H1 (cell line): Measurements from ENCODE around the gene RAB8B. TPM values are rescaled to one million over a fixed set of nuclear protein-coding genes. Genes with fewer than 3 reads are reported as not detected.

Experiments
- CTCF ChIA-PET: fragments of 300-600 bp; sonication (Branson Sonifier 250); formaldehyde crosslinking; loops from one replicate; lab custom pipeline; 2021; ENCODE audit not compliant: partially characterized antibody; lab: Charles Lee
- POLR2A ChIA-PET: fragments of 300-600 bp; sonication (Branson Sonifier 250); formaldehyde crosslinking; loops from one replicate; lab custom pipeline; 2021; ENCODE audit warnings: inconsistent platforms; ENCODE audit not compliant: partially characterized antibody; lab: Charles Lee
- DNase-seq, 2 experiments: peaks; one replicate each; pipeline versions ENCODE4 v3.0.0 to v3.0.0-alpha.2; 2010 to 2022; ENCODE audit warnings: low spot score in 2 of 2, low read depth in 1 of 2, mixed read lengths in 1 of 2
- FAIRE-seq: peaks from 2 replicates; lab custom pipeline; 2011; peaks lifted over from hg19 to GRCh38; lab: Jason Lieb, UNC
- H2AFZ ChIP-seq: 2 replicates; pipeline ENCODE4 v1.8.1; 2012; ENCODE audit warnings: low read length, inconsistent platforms
- H2AK5ac ChIP-seq: 2 replicates; pipeline ENCODE4 v1.6.1; 2013; ENCODE audit warnings: low read depth, low read length
- H2BK120ac ChIP-seq: replicated peaks from 2 replicates; pipeline ENCODE3; 2013; ENCODE audit warnings: low read depth, low read length, inconsistent platforms
- H2BK12ac ChIP-seq: 2 replicates; pipeline ENCODE4 v1.6.1; 2013; ENCODE audit warnings: low read depth, low read length
- H2BK15ac ChIP-seq: 2 replicates; pipeline ENCODE4 v1.6.1; 2013; ENCODE audit warnings: low read length
- H2BK20ac ChIP-seq: 2 replicates; pipeline ENCODE4 v1.6.1; 2013; ENCODE audit warnings: low read length
- H2BK5ac ChIP-seq: 2 replicates; pipeline ENCODE4 v1.6.1; 2013; ENCODE audit warnings: low read depth, low read length
- H3K14ac ChIP-seq: 2 replicates; pipeline ENCODE4 v1.6.1; 2013; ENCODE audit warnings: inconsistent platforms; ENCODE audit not compliant: insufficient read length
- H3K18ac ChIP-seq: 2 replicates; pipeline ENCODE4 v1.6.1; 2013; ENCODE audit warnings: low read length; ENCODE audit errors: extremely low read depth
- H3K23ac ChIP-seq: 2 replicates; pipeline ENCODE4 v1.6.1; 2013; ENCODE audit warnings: inconsistent platforms; ENCODE audit not compliant: insufficient read length
- H3K23me2 ChIP-seq: 2 replicates; pipeline ENCODE4 v1.6.1; 2013; ENCODE audit warnings: low read depth, low read length
- H3K27ac ChIP-seq: 2 replicates; pipeline ENCODE4 v1.6.1; 2011; ENCODE audit warnings: low read depth, low read length, inconsistent platforms
- H3K27me3 ChIP-seq, 4 experiments: replicated peaks in 1 of 4; 1 replicate in 1 of 4; 2 replicates in 3 of 4; pipeline versions ENCODE4 v1.6.1 to v1.8.1; 2011 to 2013; ENCODE audit warnings: low read length in 3 of 4, mild to moderate bottlenecking in 3 of 4, inconsistent platforms in 2 of 4, mixed read lengths in 2 of 4, moderate library complexity in 1 of 4; ENCODE audit not compliant: control insufficient read depth in 3 of 4, insufficient read depth in 3 of 4; ENCODE audit errors: extremely low read depth in 1 of 4
- H3K36me3 ChIP-seq, 4 experiments: 2 replicates each; pipeline versions ENCODE4 v1.6.1 to v1.8.1; 2011 to 2013; ENCODE audit warnings: mild to moderate bottlenecking in 4 of 4, low read length in 3 of 4, moderate library complexity in 2 of 4, control low read depth in 1 of 4, inconsistent platforms in 1 of 4; ENCODE audit not compliant: insufficient read depth in 4 of 4, control insufficient read depth in 2 of 4
- H3K4ac ChIP-seq: replicated peaks from 2 replicates; pipeline ENCODE3; 2013; ENCODE audit warnings: low read length, low read depth, mixed read lengths, inconsistent platforms; ENCODE audit not compliant: insufficient read length
- H3K4me1 ChIP-seq, 4 experiments: replicated peaks in 1 of 4; 1 replicate in 1 of 4; 2 replicates in 3 of 4; pipeline versions ENCODE4 v1.6.1 to v1.8.1; 2011 to 2013; ENCODE audit warnings: low read length in 3 of 4, inconsistent platforms in 2 of 4, mixed read lengths in 1 of 4; ENCODE audit not compliant: insufficient read depth in 4 of 4, control insufficient read depth in 3 of 4
- H3K4me2 ChIP-seq, 2 experiments: 2 replicates each; pipeline versions ENCODE4 v1.6.1 to v1.8.1; 2011 to 2013; ENCODE audit warnings: low read depth in 2 of 2, low read length in 2 of 2, control low read depth in 1 of 2, inconsistent platforms in 1 of 2, mild to moderate bottlenecking in 1 of 2; ENCODE audit not compliant: insufficient read depth in 1 of 2
- H3K4me3 ChIP-seq, 4 experiments: fragments of 200-600, 300-600 bp in 1 of 4; sonication (generic), shearing (Covaris generic), sonication (Bioruptor Twin) in 1 of 4; 2 replicates each; pipeline versions ENCODE4 v1.5.1 to v1.8.1; 2011 to 2016; ENCODE audit warnings: low read length in 4 of 4, low read depth in 3 of 4, control low read depth in 2 of 4, inconsistent platforms in 2 of 4, mild to moderate bottlenecking in 2 of 4, mixed read lengths in 1 of 4, moderate library complexity in 1 of 4; ENCODE audit not compliant: insufficient read depth in 2 of 4; ENCODE audit errors: extremely low read depth in 1 of 4
- H3K56ac ChIP-seq: replicated peaks from 2 replicates; pipeline ENCODE3; 2013; ENCODE audit warnings: low read depth, mild to moderate bottlenecking, mixed read lengths, low read length, inconsistent platforms; ENCODE audit not compliant: insufficient read length
- H3K79me1 ChIP-seq: 2 replicates; pipeline ENCODE4 v1.6.1; 2013; ENCODE audit warnings: low read depth, low read length, control low read depth
- H3K79me2 ChIP-seq, 2 experiments: 2 replicates each; pipeline versions ENCODE4 v1.6.1 to v1.8.1; 2012 to 2013; ENCODE audit warnings: low read length in 2 of 2, mild to moderate bottlenecking in 2 of 2, inconsistent platforms in 1 of 2; ENCODE audit not compliant: insufficient read depth in 2 of 2, control insufficient read depth in 1 of 2
- H3K9ac ChIP-seq, 4 experiments: replicated peaks in 1 of 4; 1 replicate in 1 of 4; 2 replicates in 3 of 4; pipeline versions ENCODE4 v1.6.1 to v1.8.1; 2011 to 2013; ENCODE audit warnings: low read depth in 3 of 4, low read length in 3 of 4, control low read depth in 2 of 4, mild to moderate bottlenecking in 2 of 4, moderate library complexity in 2 of 4, inconsistent platforms in 1 of 4; ENCODE audit errors: extremely low read depth in 1 of 4
- H3K9me3 ChIP-seq, 2 experiments: 2 replicates each; pipeline versions ENCODE4 v1.6.1 to v1.8.1; 2012 to 2013; ENCODE audit warnings: mild to moderate bottlenecking in 2 of 2, moderate library complexity in 2 of 2, control low read depth in 1 of 2, inconsistent platforms in 1 of 2, low read depth in 1 of 2, low read length in 1 of 2, mixed read lengths in 1 of 2; ENCODE audit not compliant: insufficient read depth in 2 of 2
- H4K20me1 ChIP-seq, 2 experiments: replicated peaks in 1 of 2; 2 replicates each; pipeline versions ENCODE3 to v1.8.1; 2011 to 2013; ENCODE audit warnings: inconsistent platforms in 2 of 2, low read length in 2 of 2, mild to moderate bottlenecking in 1 of 2; ENCODE audit not compliant: insufficient read depth in 2 of 2, control insufficient read depth in 1 of 2
- H4K5ac ChIP-seq: 2 replicates; pipeline ENCODE4 v1.6.1; 2013; ENCODE audit warnings: low read length, low read depth, mixed read lengths, inconsistent platforms; ENCODE audit not compliant: insufficient read length
- H4K8ac ChIP-seq: 2 replicates; pipeline ENCODE4 v1.8.0; 2013; ENCODE audit warnings: mild to moderate bottlenecking, moderate library complexity, low read length, inconsistent platforms; ENCODE audit not compliant: insufficient read depth; ENCODE audit errors: extremely low read depth
- H4K91ac ChIP-seq: replicated peaks from 2 replicates; pipeline ENCODE3; 2013; ENCODE audit warnings: low read length, mixed read lengths, inconsistent platforms; ENCODE audit not compliant: insufficient read length
- BCL11A ChIP-seq, 2 experiments: IDR thresholded peaks; one replicate each; pipeline ENCODE4 v1.6.1; 2011; ENCODE audit warnings: low read depth in 2 of 2, low read length in 2 of 2, mild to moderate bottlenecking in 2 of 2
- POLR2A ChIP-seq, 2 experiments: IDR thresholded peaks; 1 replicate in 1 of 2; 2 replicates in 1 of 2; pipeline ENCODE4 v1.6.1; 2011; ENCODE audit warnings: low read depth in 2 of 2, low read length in 2 of 2, mild to moderate bottlenecking in 2 of 2; ENCODE audit errors: control extremely low read depth in 1 of 2
- RFX5 ChIP-seq: IDR thresholded peaks from 2 replicates; pipeline ENCODE4 v1.6.1; 2011; ENCODE audit warnings: low read depth, low read length, improper control_type of control experiment, borderline replicate concordance
- SIRT6 ChIP-seq: IDR thresholded peaks from one replicate; pipeline ENCODE4 v1.7.1; 2012; ENCODE audit warnings: low read length, inconsistent platforms
- USF2 ChIP-seq: IDR thresholded peaks from 2 replicates; pipeline ENCODE4 v1.6.1; 2011; ENCODE audit warnings: low read length, improper control_type of control experiment
- ZNF274 ChIP-seq: IDR thresholded peaks from 2 replicates; pipeline ENCODE4 v1.7.0; 2012; ENCODE audit warnings: low read length, borderline replicate concordance; ENCODE audit errors: extremely low read depth
- WGBS, 2 experiments: shearing (Covaris generic) in 1 of 2; methylation state at CpG; one replicate each; pipeline versions ENCODE4 v1.1.6 to v1.1.7; 2013 to 2015; ENCODE audit warnings: low lambda C conversion rate in 2 of 2, mixed read lengths in 2 of 2, inconsistent platforms in 1 of 2, low coverage in 1 of 2, missing lambda C conversion rate in 1 of 2; ENCODE audit not compliant: insufficient replicate concordance in 2 of 2, insufficient coverage in 1 of 2, insufficient read length in 1 of 2; ENCODE audit errors: extremely low coverage in 1 of 2, missing lambda C conversion rate in 1 of 2; 5-methylcytosine and 5-hydroxymethylcytosine counted together
- polyA plus RNA-seq, 7 experiments: library from polyadenylated mRNA; depleted of rRNA in 3 of 7; stranded (reverse) in 5 of 7; unstranded in 2 of 7; fragments of >200 nt in 5 of 7; fragments of 200-250 nt in 2 of 7; gene quantifications; 1 replicate in 5 of 7; 2 replicates in 1 of 7; 4 replicates in 1 of 7; pipeline versions ENCODE4 v1.2.1 to v1.2.3, GENCODE V29; 2011 to 2013; ENCODE audit warnings: missing spikeins in 2 of 7, mixed read lengths in 2 of 7
- total RNA-seq: library from RNA; stranded (reverse); fragmentation: NEBNext Ultra II Directional; extraction: Animal tissue kit (Norgen Biotek cat#: 25700); gene quantifications from 2 replicates; pipeline ENCODE4 v1.2.1, GENCODE V29; 2021

Gene RAB8B
- total and polyA plus RNA-seq, 2 of the 8 experiments (the other 6 are each of a cell fraction or from before 2014, with no cell fraction given): 9.5 to 47.8 TPM

GRCh38 chr15:63210151-63211091, 21.0 kb downstream of the RAB8B start:
- CTCF ChIA-PET: interaction anchor here (0.5 to 1.6 kb wide), 3 partner anchors 14 to 26 kb away, joined by 3 to 5 read pairs (median 3); no protein-coding TSS in a partner anchor
- no peaks in the 10 kb centered on the region for H3K23me2 ChIP-seq
- no peak for DNase-seq
- no peak overlapping the region for H2AK5ac ChIP-seq
- H2BK120ac ChIP-seq: no peak overlapping the region
- H2BK5ac ChIP-seq: peak overlapping the region; percentile 85; the same call in 1 of the 2 replicates
- H3K4me2 ChIP-seq: peak overlapping the region; percentile 29 to 35
- H3K4me3 ChIP-seq: peak overlapping the region in 1 of 4 experiments; percentile 2; a peak in 1 of 8 replicates
- H4K5ac ChIP-seq: no peak overlapping the region
- H2BK12ac ChIP-seq: no peak overlapping the region
- no peaks in the 10 kb centered on the region for H3K9me3 ChIP-seq
- no peaks in the 10 kb centered on the region; a peak in 1 of 8 replicates for H3K36me3 ChIP-seq
- H3K14ac ChIP-seq: no peak overlapping the region
- H4K8ac ChIP-seq: no peak overlapping the region
- TF ChIP-seq RFX5 (no peak), USF2 (no peak), BCL11A (IDR thresholded peaks at IDR 0.05; ENCODE audit: low read depth in 2 of 2, low read length in 2 of 2) (no peak), POLR2A (IDR thresholded peaks at IDR 0.05; ENCODE audit: control extremely low read depth in 1 of 2, low read depth in 2 of 2, low read length in 2 of 2) (no peak), ZNF274 (no peak), SIRT6 (no peak)
- 41% methylated on average over 5 of the region's 5 CpGs; no CpG with 5 or more reads in 1 of the 2 experiments for WGBS, 2 experiments
- H2AFZ ChIP-seq: no peak overlapping the region
- H4K20me1 ChIP-seq: no peaks in the 10 kb centered on the region
- H3K9ac ChIP-seq: no peak overlapping the region
- H3K79me2 ChIP-seq: peaks cover 0 to 52% of the 10 kb centered on the region in 2 experiments; a peak in 2 of 4 replicates
- H3K23ac ChIP-seq: no peak overlapping the region
- no peaks in the 10 kb centered on the region; the same call in none of the 2 replicates for H3K79me1 ChIP-seq
- no peak overlapping the region for H3K56ac ChIP-seq
- no peak overlapping the region for H2BK20ac ChIP-seq
- H3K27ac ChIP-seq: no peak overlapping the region
- FAIRE-seq: no peak
- peaks cover 2 to 11% (median 4%) of the 10 kb centered on the region in 4 experiments; a peak in 6 of 7 replicates for H3K4me1 ChIP-seq
- H3K4ac ChIP-seq: no peak overlapping the region
- H3K27me3 ChIP-seq: no peaks in the 10 kb centered on the region
- H4K91ac ChIP-seq: no peak overlapping the region
- H2BK15ac ChIP-seq: no peak overlapping the region
- POLR2A ChIA-PET: interaction anchor here (1.3 kb wide), 1 partner anchor 46 kb away, joined by 4 read pairs; no protein-coding TSS in a partner anchor
- peak overlapping the region; percentile 28; the same call in 1 of the 2 replicates for H3K18ac ChIP-seq
